AG09319 (cell line): ENCODE data around the gene DAB2IP.

ENCODE experiments used
- DNase-seq: peaks from one replicate; pipeline ENCODE4 v3.0.0-alpha.2; 2010; ENCODE audit warnings: low read depth; ENCODE audit errors: extremely low read depth
- TF ChIP-seq, protein P1 (sequence below): IDR thresholded peaks from 2 replicates; pipeline ENCODE4 v1.5.1; 2011; ENCODE audit warnings: low read depth, mild to moderate bottlenecking, inconsistent platforms, low read length, moderate library complexity

Gene DAB2IP

DNA sequence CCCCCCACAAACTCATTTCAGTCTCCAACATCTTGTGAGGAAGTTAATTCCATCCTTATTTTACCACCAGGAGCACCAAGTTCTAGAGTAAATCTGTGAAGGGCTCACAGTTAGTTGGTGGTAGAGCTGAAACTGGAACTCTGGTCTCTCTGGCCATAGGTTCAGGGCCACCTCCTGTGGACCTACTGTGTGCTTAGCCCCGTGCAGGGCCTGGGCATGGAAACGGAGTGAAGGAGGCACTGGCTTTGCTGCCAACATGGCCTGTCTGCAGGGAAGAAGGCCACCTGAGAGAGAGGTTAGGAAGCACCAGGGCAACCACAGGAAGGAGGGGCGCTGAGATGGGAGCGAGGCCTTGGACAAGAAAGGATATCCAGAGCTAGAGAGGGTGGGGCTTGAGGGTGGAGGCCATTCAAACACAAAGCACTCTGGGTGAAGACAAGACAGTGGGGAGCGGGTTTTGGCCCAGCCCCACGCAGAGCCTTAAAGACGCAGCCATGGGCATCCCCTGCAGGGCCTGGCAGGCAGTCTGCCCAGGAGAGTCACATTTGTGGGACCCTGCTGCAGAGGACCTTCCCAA, 16.0 kb upstream of the DAB2IP start:
- no peak for DNase-seq
- TF ChIP-seq, protein P1, sequence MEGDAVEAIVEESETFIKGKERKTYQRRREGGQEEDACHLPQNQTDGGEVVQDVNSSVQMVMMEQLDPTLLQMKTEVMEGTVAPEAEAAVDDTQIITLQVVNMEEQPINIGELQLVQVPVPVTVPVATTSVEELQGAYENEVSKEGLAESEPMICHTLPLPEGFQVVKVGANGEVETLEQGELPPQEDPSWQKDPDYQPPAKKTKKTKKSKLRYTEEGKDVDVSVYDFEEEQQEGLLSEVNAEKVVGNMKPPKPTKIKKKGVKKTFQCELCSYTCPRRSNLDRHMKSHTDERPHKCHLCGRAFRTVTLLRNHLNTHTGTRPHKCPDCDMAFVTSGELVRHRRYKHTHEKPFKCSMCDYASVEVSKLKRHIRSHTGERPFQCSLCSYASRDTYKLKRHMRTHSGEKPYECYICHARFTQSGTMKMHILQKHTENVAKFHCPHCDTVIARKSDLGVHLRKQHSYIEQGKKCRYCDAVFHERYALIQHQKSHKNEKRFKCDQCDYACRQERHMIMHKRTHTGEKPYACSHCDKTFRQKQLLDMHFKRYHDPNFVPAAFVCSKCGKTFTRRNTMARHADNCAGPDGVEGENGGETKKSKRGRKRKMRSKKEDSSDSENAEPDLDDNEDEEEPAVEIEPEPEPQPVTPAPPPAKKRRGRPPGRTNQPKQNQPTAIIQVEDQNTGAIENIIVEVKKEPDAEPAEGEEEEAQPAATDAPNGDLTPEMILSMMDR = no peak

DNA sequence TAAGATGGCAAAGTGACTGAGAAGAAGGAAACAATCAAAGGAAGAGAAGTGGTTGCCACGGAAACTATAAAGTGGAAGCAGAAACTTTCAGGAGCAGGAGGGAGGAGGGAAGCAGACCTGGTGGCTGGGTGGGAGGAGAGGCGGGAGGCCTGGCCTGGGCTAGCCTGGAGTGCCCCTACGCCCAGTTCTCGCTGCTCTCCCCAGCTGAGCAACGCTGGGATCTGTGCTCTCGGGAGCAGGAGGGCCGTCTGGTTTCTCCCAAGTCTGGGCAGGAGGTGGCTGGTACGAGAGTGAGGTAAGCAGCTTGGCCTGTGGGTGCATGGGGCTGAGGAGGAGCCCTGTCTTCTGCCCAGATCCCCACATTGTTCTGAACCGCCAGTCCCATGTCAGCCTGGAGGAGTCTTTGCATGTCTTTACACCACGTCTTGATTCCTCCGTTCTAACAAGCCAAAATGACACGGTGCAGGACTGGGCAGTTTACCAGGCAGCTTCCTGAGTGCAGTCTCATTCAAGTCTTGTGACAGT, 15.0 kb upstream of the DAB2IP start:
- TF ChIP-seq, protein P1 = no peak
- DNase-seq = no peak

DNA sequence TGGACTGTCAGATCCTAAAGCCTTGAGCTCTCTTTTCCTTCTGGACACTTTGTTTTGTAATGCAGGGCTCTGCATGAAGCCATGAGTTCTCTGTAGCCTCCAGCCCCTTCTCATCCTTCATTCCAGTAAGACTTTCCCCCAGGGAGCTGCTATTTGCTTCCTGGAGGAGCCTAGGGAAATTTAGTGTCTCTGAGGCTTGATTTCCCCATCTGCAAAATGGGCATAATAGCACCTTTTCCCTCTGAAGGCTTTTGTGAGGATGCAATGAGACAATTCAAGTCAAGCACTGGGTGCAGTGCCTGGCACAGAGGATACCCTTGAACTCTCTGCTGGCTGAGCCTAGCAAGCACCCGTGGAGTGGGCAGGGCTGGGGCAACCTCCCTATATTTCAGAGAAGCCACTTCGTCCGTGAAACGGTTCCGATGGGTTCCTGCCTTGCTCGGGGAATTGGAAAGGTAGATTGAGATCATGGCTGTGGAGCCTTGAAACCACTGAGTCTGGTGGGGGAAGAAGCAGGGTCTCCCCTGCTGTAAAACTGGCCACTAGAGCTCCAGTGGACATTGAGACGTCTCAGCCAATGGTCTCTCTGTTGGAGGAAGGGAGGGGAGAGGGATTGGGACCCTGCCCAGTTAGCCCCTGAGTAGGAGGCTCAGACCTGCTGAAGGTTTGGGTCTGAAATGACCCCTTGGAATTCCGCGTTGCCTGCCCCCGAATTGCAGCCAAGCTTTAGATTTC, 14.3 kb upstream of the DAB2IP start:
- TF ChIP-seq, protein P1 = no peak
- no peak for DNase-seq

DNA sequence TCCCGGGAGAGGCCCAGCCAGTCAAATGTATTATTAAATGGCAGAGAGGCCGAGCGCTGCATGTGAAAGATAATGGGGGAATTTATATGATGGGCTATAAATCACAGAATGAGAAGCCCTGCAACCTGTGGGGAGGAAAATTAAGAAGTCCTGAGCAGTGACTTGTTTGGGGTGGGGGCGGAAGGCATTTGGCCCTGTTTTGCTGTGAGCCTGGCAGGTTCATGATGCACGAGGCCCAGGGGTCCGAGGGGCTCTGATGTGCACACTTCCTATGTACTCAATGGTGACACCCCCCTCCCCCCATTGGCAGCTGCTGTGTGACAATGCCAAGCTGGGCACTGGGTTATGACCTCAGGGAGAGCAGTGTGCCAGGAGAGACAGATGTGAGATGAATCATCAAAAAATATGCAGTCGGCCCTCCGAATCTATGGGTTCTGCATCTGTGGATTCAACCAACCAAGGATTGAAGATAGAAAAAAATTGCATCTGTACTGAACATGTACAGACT, 13.7 kb upstream of the DAB2IP start:
- no peak for DNase-seq
- TF ChIP-seq, protein P1 = no peak

DNA sequence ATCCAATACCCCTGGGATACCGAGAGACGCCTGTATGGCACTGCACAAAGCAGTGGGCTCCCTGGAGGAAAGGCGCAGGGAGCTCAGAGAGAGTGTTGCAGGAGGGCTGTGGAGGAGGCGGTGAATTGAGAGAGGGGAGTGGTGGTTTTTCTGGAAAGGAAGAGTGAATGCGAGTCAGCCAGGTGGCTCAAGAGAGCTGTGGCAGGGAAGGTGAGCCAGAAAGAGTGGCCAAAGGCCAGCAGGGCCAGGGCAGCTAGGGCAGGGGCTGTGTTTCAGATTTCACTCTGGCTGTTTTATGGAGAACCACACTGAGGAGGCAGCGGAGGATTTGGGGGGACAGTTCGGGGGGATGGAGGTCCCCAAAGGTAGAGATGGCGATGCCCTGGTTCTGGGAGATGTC, 13.0 kb upstream of the DAB2IP start:
- TF ChIP-seq, protein P1 = no peak
- no peak for DNase-seq

DNA sequence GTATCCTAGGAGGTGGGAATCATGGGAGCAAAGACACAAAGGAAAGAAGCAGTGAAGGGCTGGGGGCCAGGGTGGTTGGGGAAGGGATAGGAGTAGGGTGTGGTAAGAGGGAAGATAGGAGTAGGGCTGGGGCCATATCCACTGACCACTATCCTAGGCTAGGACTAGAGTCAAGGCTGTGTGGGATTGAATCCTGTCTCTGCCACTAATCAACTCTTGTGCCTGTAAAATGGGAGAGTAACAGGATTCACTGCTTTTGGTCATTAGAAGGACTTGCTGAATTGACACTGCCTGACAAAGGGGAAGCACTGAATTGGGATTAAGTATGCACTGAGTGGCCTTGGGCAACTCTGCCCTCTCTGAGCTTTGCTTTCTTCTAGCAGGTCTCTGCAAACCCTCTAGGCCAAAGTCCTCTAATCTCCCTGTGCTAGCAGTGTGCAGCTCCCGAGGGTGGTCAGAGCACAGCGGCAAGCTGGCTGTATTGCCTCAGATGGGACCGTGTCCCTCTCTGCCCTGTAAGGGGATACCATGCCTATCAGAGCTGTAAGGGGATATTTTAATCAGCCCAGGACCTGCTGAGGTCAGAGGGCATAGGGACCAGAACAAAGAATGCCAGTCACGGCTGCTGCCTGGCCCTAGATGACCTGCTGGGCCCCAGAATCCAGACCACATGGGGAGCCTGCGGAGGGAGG, 12.4 kb upstream of the DAB2IP start:
- TF ChIP-seq, protein P1 = no peak
- DNase-seq = no peak

DNA sequence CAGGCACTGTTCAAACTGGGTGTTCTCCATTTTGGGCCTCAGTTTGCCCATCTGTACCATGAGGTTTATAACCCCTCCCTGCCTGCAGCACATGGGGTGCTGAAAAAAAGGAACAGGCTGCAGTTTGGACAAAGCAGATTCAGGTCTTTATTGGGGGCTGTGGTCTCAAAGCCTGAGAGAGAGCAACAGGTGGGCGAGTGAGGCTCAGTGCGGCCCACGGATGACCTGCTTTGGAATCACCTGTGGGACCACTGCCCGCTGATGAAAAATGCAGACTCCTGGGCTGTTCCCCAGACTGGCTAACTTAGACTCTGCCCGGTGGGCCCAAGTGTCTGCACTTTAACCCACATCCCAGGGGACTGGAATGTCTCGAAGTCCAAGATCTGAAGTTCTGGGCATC, 11.8 kb upstream of the DAB2IP start:
- TF ChIP-seq, protein P1 = no peak
- no peak for DNase-seq
